ENCODE measurements around the gene MYADML2.

DNA sequence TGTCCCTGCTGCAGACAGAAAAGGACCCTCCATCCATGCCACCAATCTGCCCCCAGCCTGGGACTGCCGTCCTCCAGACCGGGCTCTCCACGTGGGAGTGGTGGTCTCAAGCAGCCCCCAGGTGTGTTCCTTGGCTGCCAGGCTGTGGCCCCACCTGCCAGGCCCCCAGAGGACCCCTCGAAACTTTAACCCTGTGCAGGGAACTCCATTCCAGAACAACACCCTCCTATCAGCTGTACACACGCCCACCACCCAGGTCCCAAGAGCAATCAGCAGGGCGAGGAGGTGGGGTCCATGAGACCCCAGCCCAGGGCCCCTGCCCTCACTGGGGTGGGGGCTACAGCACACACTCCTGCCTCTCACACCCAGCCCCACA is 11.3 kb downstream of the MYADML2 start:
- no peak for TF ChIP-seq POLR2A (IDR thresholded peaks at IDR 0.05)
- TF ChIP-seq, protein P1, sequence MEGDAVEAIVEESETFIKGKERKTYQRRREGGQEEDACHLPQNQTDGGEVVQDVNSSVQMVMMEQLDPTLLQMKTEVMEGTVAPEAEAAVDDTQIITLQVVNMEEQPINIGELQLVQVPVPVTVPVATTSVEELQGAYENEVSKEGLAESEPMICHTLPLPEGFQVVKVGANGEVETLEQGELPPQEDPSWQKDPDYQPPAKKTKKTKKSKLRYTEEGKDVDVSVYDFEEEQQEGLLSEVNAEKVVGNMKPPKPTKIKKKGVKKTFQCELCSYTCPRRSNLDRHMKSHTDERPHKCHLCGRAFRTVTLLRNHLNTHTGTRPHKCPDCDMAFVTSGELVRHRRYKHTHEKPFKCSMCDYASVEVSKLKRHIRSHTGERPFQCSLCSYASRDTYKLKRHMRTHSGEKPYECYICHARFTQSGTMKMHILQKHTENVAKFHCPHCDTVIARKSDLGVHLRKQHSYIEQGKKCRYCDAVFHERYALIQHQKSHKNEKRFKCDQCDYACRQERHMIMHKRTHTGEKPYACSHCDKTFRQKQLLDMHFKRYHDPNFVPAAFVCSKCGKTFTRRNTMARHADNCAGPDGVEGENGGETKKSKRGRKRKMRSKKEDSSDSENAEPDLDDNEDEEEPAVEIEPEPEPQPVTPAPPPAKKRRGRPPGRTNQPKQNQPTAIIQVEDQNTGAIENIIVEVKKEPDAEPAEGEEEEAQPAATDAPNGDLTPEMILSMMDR (IDR thresholded peaks at IDR 0.05 in 4 of 5, conservative IDR thresholded peaks at IDR 0.05 in 1 of 5): no peak
